GM18520 (cell line): ENCODE measurements around the gene NDE1.
"Not testable (repeated sequence)": the region's sequence is repeated elsewhere in the genome, so short reads cannot be mapped to it uniquely, and the experiment has no call there.

Experiments
- ATAC-seq: cut with Tn5 transposase; IDR thresholded peaks from one replicate; pipeline ENCODE4 v1.9.1; 2021; ENCODE audit not compliant: unreplicated experiment

Gene NDE1

DNA sequence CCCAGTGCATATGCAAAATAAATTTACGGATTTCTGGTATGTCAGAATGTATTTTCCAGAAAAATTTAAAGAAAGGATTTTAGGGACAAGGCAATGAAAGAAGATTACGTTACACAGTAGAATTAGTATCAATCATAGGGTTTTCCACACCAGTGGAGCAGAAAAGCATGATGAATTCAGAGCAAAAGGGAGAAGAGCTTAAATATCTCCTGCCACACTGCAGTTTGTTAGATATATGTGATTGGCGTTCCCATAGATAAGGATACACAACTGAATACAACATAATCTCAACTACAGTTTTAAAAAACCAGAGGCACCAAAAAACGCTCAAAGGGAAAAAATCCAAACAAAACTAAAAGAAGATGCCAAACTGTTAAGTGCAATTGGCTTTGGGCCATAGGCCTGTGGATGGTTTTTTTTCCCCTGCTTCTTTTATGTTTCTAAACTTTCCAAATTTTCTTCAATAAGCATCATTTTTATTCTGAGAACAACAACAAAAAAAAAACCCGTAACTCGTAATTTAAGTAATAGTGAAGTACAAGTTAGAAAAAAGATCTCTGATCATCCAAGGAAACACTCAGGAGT is 29.3 kb upstream of the NDE1 start:
- no peak for ATAC-seq

DNA sequence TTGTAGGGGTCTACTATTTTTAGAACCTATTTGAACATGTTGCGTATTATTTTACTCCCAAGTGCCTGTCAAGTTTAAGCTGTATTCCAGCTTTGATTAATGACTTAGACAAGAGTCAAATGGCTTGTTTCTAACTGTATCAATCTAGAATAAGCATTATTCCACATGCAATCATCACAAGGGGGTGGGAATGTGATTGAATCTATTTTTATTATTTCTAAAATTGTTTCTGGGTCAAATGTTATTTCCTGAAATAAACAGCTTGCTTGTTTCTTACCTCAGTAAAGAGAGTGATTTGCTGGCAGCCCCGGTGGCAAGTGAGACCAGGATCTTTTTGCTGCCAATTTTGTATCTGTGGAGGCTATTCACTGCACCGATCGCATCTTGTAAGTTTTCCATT is 28.6 kb upstream of the NDE1 start:
- ATAC-seq: no peak

DNA sequence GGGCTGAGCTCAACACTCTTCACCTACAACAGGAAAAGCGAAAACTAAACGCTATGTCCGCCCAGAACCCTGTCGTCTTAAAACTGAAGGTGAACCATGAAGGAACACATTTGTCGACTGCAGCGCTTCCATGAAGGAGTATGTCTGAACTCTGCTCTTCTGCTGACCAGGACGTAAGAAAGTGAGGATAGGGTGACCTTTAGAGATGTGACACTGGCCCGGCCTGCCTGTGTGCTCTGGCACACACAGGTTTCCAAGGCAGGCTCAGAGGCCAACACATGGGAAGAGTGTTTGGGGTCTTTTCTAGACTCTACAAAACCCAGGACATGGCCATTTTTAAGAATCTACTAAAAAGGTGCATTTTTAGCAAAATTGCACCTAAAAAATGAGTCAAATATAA is 28.2 kb upstream of the NDE1 start:
- no peak for ATAC-seq

DNA sequence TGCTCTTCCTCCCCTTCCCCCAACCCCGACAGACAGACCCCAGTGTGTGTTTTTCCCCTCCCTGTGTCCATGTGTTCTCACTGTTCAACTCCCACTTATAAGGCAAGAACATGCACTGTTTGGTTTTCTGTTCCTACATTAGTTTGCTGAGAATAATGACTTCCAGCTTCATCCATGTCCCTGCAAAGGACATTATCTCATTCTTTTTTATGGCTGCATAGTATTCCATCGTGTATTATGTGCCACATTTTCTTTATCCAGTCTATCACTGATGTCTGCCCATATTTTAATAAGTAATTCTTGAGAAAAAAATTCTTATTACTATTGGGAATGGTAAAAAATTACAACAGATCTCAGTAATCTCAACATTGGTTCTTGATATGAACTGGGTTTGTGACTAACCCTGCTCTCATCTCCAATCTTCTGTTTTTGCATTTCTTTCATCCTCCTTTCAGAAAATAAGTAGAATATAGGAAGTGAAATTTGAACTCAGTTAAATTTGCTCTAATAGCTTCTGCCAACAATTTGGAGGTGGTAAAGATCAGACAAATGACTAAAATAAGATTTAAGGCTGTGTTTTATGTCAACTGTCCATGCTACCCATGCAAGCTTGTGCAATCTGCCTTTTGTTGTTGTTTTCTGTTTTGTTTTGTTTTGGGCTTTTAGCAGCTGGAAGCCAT is 18.2 kb upstream of the NDE1 start:
- ATAC-seq: no peak

DNA sequence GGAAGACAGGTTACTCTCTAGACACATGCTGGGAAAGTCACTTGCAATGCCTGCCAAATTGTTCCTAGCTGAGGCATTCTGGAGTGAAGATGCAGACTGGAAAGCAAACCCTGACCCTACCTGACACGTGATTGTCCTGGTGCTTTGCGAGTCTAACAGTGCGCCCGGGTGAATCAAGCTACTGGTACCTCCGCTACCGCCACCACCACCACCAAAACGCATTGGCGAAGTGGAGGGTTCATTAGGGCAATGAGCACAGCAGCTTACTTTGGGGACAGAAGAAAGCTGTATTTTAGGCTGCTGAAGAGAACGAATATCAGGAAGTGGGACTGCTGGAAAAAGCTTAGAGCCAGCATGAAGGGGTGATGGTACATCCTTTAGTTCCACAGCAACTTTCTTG is 14.1 kb upstream of the NDE1 start:
- ATAC-seq: no peak

DNA sequence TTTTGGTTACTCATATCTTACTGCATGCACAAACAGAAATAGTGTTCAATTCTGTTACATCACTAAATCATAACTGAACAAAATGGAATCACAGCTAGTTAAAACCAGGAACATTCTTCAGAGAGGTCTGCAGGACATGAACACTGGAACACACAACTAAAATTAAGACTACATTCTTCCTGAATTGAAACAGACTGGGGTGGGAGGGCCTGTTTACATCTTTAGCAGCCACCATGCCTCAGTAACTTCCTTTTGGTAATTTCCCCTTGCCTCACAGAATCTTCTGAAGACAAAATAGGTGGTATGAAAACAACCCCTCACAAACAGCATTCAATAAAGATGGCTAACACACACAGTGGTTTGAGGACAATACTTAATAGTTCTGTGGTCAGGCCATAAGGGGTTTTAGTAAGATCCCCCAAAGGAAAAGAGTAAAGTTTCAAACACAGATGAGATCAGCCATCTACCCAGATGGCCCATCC is 13.6 kb upstream of the NDE1 start:
- no peak for ATAC-seq

DNA sequence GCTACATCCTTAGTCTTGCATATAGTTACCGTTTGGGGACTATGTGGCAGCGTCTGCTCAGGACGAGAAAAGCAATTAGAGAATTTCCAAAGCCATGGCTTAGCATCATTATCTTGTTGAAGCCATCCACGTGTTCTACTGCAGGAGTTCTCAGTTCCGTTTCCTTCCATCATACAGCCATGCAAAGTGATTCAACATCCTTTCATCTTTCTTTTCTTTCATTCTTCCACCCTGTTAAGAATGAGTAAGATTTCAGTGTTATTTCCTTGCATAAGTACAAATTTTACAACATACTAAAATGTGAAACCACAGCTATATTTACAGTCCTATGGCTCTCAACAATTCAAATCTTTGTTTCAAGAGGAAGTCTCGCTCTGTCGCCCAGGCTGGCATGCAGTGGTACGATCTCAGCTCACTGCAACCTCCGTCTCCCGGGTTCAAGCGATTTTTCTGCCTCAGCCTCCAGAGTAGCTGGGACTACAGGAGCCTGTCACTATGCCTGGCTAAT is 10.9 kb upstream of the NDE1 start:
- no peak for ATAC-seq

DNA sequence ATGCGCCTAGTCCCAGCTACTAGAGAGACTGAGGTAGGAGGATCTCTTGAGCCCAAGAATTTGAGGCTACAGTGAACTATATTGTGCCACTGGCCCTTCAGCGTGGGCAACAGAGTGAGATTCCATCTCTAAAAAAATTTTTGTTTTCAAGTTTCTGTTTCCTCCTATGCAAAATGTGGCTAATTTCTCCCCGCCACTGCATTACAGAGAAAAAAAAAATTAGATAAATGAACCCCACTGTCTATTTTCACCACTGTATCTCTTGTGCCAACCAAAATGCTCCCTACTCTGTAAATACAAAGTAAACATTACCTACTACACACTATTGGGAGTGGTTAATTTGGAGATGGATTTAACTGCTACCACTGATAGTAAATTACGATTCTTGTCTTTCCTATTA is 9.1 kb upstream of the NDE1 start:
- no peak for ATAC-seq

DNA sequence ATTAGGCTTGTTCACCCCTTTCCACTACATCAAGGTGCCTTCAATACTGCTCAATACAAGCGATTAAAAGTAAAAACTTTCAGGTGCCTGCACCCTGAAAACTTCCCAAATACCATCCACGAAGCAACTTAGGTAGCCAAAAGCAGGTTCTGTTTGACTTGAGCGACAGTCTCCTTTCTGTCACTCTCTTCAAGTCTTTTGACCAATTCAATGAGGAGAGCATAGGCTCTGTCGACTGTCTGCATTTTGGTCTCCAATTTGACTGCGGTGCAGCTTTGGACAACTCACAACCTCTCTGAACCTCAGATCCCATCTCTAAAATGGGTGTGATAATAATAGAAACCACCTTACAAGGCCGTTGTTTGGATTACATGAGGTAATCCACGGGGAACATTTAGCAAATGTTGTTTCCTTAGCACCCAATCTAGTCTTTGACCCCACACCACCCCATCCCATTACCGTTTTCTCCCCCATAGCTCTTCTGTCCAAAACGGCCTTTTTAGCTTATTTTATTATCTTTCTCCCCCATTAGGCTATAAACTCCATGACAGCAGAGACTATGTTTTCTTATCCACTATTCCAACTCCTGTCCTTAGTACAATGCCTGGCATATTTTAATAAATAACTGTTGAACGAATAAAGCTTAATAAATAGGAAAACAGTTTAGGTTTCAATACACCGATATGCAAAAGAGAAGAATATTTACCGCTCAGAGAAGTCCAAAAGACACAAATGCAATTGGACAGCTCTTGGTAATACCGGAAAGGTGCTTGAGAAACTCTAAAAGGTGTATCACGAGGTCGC is 8.1 kb upstream of the NDE1 start:
- no peak for ATAC-seq

DNA sequence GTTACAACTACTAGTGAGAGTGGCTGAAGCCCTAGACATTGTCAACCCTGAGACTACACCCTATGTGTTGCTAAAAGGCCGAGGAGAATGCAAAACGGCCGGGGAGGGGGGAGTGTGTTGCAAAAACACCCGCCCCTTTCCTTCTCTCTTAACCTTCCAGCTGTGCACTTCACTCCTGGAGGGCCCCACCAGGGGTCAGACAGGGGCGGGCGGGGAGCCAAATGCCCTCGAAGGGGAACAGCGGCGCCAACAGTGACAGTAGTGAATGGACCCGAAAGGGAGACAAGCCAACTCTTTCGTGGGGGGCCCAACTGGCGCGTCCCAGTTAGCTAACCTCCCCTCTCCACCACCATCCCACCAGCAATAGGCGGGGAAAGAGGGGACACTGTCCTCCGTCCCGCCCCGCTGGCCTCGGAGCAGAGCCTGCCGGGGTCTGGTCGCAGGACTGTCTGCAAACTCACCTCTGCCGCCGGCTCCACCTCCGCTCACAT is 7.4 kb upstream of the NDE1 start:
- ATAC-seq: no peak

DNA sequence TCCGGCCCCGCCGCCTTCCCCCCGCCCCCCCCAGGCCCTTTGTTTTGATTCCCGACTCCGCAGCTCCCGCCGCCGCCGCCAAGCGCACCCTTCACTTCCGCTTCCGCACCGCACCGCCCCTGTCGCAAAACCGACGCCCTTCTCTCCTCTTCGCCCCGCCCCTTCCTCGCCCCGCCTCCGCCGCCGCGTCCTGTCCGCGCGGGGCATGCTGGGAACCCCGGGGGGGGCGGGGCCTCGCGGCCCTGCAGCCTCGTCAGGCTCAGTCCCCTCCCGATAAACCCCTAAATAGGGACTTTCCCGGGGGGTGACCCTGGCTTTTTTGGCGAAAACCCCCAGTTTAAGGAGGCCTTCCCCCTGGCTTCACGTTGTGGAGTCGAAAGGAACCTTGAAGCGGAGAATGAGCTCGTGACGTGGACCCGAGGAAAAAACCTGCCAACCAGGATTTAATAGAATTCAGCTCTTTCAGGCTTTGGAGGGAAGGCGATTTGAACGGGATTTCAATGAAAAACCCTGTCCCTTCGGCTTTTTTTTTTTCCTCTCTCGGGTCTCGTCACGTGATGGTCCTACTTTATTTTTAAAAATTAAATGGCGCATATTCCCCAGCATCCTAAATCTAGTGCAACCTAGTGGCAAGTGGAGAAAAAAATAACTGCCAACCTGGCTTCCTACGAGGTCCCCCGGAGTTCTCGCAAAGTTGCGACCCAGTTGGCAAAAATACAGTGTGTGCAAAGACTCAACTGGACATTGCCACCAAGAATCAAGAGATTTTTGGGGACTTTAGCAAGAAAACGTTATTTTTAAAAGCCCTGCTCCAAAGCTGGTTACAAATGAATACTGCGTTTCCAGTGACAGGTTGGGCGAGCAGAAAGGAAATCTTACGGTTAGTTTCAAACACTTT is 6.7 kb upstream of the NDE1 start, which contains the start of gene MARF1:
Gene MARF1 (minus strand): TSS at position 107 of the 898 bp plus-strand sequence. CDS start 3,921 bp downstream, outside the sequence.
- ATAC-seq: no peak

DNA sequence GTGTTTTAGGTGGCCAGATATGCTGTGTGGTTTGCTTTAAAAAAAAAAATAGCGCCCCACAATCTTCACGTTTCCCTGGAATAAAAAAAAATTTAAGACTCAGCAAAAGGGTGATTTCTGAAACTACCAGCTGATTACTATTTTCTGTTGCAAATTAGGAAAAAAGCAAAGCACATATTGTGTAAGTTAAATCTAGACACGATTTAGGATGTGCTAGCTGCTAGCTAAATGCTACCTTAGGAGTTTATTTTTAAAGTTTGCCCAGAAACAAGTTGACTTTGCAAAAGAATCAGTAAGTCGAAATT is 6.1 kb upstream of the NDE1 start:
- no peak for ATAC-seq

DNA sequence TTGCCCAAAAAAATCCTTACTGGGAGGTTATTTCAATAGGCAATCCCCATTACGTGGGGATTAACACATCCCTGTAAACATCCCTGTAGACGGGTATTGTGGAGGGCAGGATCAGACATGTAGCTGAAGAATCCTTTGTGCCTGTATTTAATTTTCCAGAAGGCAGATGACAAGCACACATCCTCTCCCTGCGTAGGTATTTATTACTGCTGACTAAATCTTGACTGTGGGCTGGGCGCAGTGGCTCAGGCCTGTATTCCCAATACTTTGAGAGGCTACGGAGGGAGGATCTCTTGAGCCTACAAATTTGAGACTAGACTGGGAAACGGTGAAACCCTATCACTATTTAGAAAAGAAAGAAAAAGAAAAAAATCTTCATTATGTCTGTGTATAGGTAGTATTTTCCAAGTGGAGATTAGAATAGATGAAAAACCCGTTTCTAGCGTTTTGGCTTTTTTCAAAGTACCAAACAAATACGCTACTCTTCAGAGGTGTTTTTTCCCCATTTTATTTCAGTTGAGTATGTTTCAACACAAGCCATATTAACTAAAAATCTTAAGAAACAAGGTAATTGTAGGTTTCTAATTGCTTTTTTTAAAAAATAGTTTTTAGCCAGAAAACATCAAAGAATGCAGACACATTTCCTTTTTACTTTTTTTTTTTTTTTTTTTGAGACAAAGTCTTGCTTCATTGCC is 5.6 kb upstream of the NDE1 start:
- ATAC-seq: no peak

DNA sequence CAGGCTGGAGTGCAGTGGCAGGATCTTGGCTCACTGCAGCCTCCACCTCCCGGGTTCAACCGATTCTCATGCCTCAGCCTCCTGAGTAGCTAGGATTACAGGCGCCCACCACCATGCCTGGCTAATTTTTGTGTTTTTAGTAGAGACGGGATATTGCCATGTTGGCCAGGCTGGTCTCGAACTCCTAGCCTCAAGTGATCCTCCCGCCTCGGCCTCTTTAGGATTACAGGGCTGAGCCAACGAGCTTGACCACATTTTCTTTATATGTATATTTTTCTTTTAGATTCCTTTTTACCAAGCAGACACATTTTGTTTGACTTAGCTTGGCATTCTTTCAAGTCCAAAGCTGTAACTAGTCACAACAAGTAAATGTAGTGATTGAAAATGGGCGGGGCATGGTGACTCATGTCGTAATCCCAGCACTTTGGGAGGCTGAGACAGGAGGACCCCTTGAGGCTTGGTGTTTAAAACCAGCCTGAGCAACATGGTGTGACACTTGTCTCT is 5.0 kb upstream of the NDE1 start:
- ATAC-seq: not testable (repeated sequence)

DNA sequence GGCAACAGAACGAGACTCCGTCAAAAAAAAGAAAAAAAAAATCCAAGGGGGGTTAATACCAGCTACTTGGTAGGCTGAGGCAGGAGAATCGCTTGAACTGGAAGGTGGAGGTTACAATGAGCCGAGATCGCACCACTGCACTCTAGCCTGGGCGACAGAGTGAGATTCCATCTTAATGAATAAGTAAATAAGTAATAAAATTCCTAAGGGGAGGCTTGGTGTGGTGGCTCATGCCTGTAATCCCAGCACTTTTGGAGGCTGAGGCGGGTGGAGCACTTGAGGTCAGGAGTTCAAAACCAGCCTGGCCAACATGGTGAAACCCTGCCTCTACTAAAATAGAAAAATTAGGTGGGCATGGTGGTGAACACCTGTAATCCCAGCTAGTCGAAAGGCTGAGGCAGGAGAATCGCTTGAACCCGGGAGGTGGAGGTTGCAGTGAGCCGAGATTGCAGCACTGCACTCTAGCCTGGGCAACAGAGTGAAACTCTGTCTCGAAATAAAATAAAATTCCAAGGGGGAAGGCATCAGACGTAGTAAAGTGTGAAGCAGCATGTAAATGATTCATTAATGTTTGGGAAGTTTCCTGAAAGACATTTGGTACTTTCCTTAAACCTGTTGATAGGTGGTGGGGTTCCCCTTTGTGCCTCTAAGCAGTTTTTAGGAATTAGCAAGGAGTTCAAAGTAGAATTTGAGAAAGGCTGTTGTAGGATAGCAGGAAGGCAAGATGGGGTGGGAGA is 3.3 kb upstream of the NDE1 start:
- not testable (repeated sequence) for ATAC-seq

DNA sequence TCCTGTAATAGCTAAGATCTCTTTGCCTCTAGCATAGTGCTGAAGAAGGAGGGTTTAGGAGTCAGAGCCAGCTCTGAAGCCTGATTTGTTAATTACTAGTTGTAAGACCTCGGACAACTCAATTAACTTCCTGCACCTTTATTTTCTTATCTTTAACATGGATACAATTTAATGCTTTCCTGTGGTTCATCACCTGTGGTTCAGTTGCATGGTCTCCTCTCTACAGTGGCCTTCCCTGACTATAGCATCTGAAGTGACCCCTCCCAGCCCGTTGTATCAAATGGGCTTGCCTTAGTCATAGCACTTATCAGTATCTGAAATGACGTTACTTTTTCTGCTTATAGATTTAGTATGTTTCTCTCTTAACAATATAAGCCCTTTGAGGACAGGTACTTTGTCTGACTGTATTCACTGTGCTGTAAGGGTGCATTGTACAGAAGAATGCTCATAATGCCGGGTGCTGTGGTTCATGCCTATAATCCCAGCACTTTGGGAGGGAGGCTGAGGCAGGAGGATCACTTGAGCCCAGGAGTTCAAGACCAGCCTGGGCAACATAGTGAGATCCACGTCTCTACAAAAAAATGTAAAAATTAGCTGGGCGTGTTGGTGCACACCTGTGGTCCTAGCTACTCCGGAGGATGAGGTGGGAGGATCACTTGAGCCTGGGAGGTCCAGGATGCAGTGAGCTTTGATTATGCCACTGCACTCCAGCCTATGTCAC is 2.6 kb upstream of the NDE1 start:
- ATAC-seq: no peak

DNA sequence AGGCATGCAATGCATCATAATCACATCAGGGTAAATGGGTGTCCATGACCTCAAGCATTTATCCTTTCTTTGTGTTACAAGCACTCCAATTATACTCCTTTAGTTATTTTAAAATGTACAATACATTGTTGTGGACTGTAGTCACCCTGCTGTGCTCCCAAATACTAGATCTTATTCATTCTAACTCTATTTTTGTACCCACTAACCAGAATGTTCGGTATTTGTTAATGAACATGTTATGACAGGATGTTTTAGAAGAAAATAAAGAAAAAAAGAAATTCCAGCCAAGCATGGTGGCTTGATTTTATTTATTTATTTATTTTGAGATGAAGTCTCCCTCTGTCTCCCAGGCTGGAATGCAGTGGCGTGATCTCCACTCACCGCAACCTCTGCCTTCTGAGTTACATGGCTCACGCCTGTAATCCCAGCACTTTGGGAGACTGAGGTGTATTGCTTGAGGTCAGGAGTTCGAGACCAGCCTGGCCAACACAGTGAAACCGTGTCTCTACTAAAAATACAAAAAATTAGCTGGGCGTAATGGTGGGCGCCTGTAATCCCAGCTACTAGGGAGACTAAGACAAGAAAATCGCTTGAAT is 1.8 kb upstream of the NDE1 start:
- no peak for ATAC-seq

DNA sequence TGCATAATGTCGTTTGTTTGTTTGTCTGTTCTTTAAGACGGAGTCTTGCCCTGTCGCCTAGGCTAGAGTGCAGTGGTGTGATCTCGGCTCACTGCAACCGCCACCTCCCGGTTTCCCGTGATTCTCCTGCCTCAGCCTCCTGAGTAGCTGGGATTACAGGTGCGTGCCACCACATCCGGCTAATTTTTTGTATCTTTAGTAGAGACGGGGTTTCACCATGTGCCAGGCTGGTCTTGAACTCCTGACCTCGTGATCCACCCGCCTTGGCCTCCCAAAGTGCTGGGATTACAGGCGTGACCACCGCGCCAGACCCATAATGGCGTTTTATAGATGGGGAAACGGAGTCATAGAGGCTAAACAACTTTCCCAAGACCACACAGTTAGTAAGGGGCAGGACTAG is 734 bp upstream of the NDE1 start:
- not testable (repeated sequence) for ATAC-seq

DNA sequence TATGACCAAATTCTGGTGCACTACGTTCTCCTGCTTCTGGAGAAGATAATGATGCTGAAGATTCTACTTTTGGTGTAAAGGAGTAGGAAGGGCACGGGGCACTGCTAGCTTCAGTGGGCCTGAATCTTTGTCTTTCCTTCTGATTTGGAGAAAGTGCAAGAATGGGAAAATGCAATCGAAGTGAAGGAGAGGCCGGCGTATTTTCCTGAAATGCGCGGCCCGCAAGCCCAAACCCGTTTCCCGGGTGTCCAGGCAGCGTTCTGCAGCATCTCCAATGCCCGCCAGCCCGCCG is 372 bp upstream of the NDE1 start:
- ATAC-seq: no peak
